K562 (cell line): ENCODE measurements around the gene TECRL.

Experiments
- BRCA1 ChIP-seq, 2 experiments: fragments of 450-650 bp in 1 of 2; sonication (generic) in 1 of 2; formaldehyde crosslinking in 1 of 2; IDR thresholded peaks; 2 replicates each; pipeline versions ENCODE4 v1.5.0 to v1.6.1; 2017 to 2020; ENCODE audit warnings: mild to moderate bottlenecking in 1 of 2, missing genetic modification reagents in 1 of 2
- CBX2 ChIP-seq: fragments of 200-600 bp; sonication (generic); IDR thresholded peaks from one replicate; pipeline ENCODE4 v1.6.1; 2012; ENCODE audit warnings: mild to moderate bottlenecking, low read length, inconsistent platforms; ENCODE audit not compliant: insufficient read depth, poor library complexity, severe bottlenecking
- CHD1 ChIP-seq: fragments of 200-600 bp; sonication (generic); IDR thresholded peaks from one replicate; pipeline ENCODE4 v1.6.1; 2012; ENCODE audit warnings: mild to moderate bottlenecking, moderate library complexity, low read length, inconsistent platforms
- CTCF ChIP-seq, 3 experiments: IDR thresholded peaks in 2 of 3; conservative IDR thresholded peaks in 1 of 3; 2 replicates each; pipeline ENCODE4 v1.5.1; 2011 to 2012; ENCODE audit warnings: low read length in 3 of 3, mild to moderate bottlenecking in 3 of 3, control low read depth in 2 of 3, improper control_type of control experiment in 1 of 3, inconsistent platforms in 1 of 3, low read depth in 1 of 3, mixed read lengths in 1 of 3, moderate library complexity in 1 of 3; ENCODE audit not compliant: insufficient read depth in 2 of 3
- DPF2 ChIP-seq: fragments of 450-650 bp; IDR thresholded peaks from 2 replicates; pipeline ENCODE4 v1.6.1; 2016
- ELF4 ChIP-seq: fragments of 450-650 bp; formaldehyde crosslinking; IDR thresholded peaks from 2 replicates; pipeline ENCODE4 v1.4.0; 2022; ENCODE audit warnings: missing genetic modification characterization
- EZH2 ChIP-seq: IDR thresholded peaks from 2 replicates; pipeline ENCODE4 v1.6.1; 2012; ENCODE audit warnings: low read depth, mild to moderate bottlenecking, inconsistent platforms, low read length, borderline replicate concordance
- GABPA ChIP-seq: fragments of 200-800 bp; sonication (Bioruptor generic); conservative IDR thresholded peaks from 2 replicates; pipeline ENCODE4 v1.6.1; 2016; ENCODE audit warnings: low read depth, missing genetic modification characterization, missing compliant biosample characterization
- PHF20 ChIP-seq: fragments of 450-650 bp; IDR thresholded peaks from 2 replicates; pipeline ENCODE4 v1.6.1; 2018; ENCODE audit not compliant: partially characterized antibody
- TCF7L2 ChIP-seq: fragments of 150-350 bp; IDR thresholded peaks from 2 replicates; pipeline ENCODE4 v1.6.1; 2016; ENCODE audit warnings: low read depth, mild to moderate bottlenecking, low read length, moderate library complexity
- ZNF174 ChIP-seq: fragments of 250-450 bp; sonication (Bioruptor Pico); IDR thresholded peaks from 2 replicates; pipeline ENCODE4 v1.4.0; 2020; ENCODE audit warnings: mild to moderate bottlenecking
- ZNF592 ChIP-seq: fragments of 450-650 bp; IDR thresholded peaks from 2 replicates; pipeline ENCODE4 v1.6.1; 2017; ENCODE audit warnings: antibody characterized with exemption, mild to moderate bottlenecking
- ZNF639 ChIP-seq, 2 experiments: fragments of 200-800 bp in 1 of 2; sonication (Bioruptor generic) in 1 of 2; sonication (generic) in 1 of 2; formaldehyde crosslinking in 1 of 2; IDR thresholded peaks in 1 of 2; conservative IDR thresholded peaks in 1 of 2; 2 replicates each; pipeline versions ENCODE4 v1.5.0 to v1.6.1; 2016 to 2020; ENCODE audit warnings: missing compliant biosample characterization in 1 of 2, missing genetic modification characterization in 1 of 2, missing genetic modification reagents in 1 of 2

GRCh38 chr4:64385220-64385619, 24.0 kb downstream of the TECRL start:
- TF ChIP-seq BRCA1 (IDR thresholded peaks at IDR 0.05): no peak
- no peak for TF ChIP-seq BRCA1 (CRISPR knock-in tag; IDR thresholded peaks at IDR 0.05)
- no peak for TF ChIP-seq GABPA
- TF ChIP-seq TCF7L2: no peak
- TF ChIP-seq ZNF174: no peak
- TF ChIP-seq EZH2: no peak
- no peak for TF ChIP-seq CHD1
- no peak for TF ChIP-seq CBX2
- TF ChIP-seq ELF4 (CRISPR knock-in tag): no peak
- TF ChIP-seq ZNF592: no peak
- TF ChIP-seq CTCF (IDR thresholded peaks at IDR 0.05 in 2 of 3, conservative IDR thresholded peaks at IDR 0.05 in 1 of 3; ENCODE audit: insufficient read depth in 2 of 3, low read depth in 1 of 3, low read length in 3 of 3): no peak
- TF ChIP-seq PHF20: no peak
- no peak for TF ChIP-seq DPF2
- no peak for TF ChIP-seq ZNF639 (CRISPR knock-in tag; conservative IDR thresholded peaks at IDR 0.05 in 1 of 2, IDR thresholded peaks at IDR 0.05 in 1 of 2)
